Measurements from ENCODE around the gene ZFAND3. TPM values are rescaled to one million over a fixed set of nuclear protein-coding genes. Genes with fewer than 3 reads are reported as not detected.

Gene ZFAND3
- total and polyA plus RNA-seq, 2 experiments from 2014 or later = 16.9 to 28.2 TPM

- Mint-ChIP-seq H3K4me3 (no peak overlapping the region), H3K36me3 (ENCODE audit: low read depth) (peaks cover 5% of the 10 kb centered on the region), H3K27me3 (ENCODE audit: insufficient read depth, low read depth, poor library complexity) (peaks cover 8% of the 10 kb centered on the region), H3K4me1 (peaks cover 42% of the 10 kb centered on the region), H3K9me3 (no peaks in the 10 kb centered on the region; the same call in 2 of the 3 replicates), H3K27ac (no peak overlapping the region)
- Histone ChIP-seq H3K27ac (ENCODE audit: low read depth) (no peak overlapping the region), H3K9me2 (ENCODE audit: insufficient read depth) (no peaks in the 10 kb centered on the region), H3K4me3 (no peak overlapping the region), H3K36me3 (ENCODE audit: insufficient read depth) (no peaks in the 10 kb centered on the region), H4K20me1 (replicated peaks; ENCODE audit: insufficient read depth) (no peaks in the 10 kb centered on the region; the same call in 1 of the 2 replicates), H3K4me1 (ENCODE audit: insufficient read depth) (peaks cover 42% of the 10 kb centered on the region), H3K79me2 (replicated peaks; ENCODE audit: insufficient read depth) (no peaks in the 10 kb centered on the region; the same call in 1 of the 2 replicates), H3F3A (replicated peaks; ENCODE audit: low read depth) (no peaks in the 10 kb centered on the region), H2AFZ (no peak overlapping the region), H3K27me3 (ENCODE audit: insufficient read depth) (no peaks in the 10 kb centered on the region), H3K4me2 (no peak overlapping the region)
- no peak for DNase-seq (ENCODE audit: low spot score)
- TF ChIP-seq CREB1 (CRISPR knock-in tag; IDR thresholded peaks at IDR 0.05; ENCODE audit: low read depth) = no peak
- no peak for TF ChIP-seq ZNF331 (CRISPR knock-in tag; IDR thresholded peaks at IDR 0.05; ENCODE audit: low read depth)
- no peak for TF ChIP-seq EZH2phosphoT487 (IDR thresholded peaks at IDR 0.05; ENCODE audit: unreplicated experiment)
- TF ChIP-seq CTCF (conservative IDR thresholded peaks at IDR 0.05; ENCODE audit: low read depth in 2 of 2) = no peak
- TF ChIP-seq JUNB (IDR thresholded peaks at IDR 0.05; ENCODE audit: unreplicated experiment) = no peak
- no peak for TF ChIP-seq REST (IDR thresholded peaks at IDR 0.05; ENCODE audit: unreplicated experiment)
- TF ChIP-seq STAT1 (IDR thresholded peaks at IDR 0.05; ENCODE audit: unreplicated experiment) = no peak
- no peak for TF ChIP-seq NANOG (IDR thresholded peaks at IDR 0.05; ENCODE audit: borderline replicate concordance)
- TF ChIP-seq ZNF462 (CRISPR knock-in tag; IDR thresholded peaks at IDR 0.05) = no peak
- no peak for TF ChIP-seq ETS1 (IDR thresholded peaks at IDR 0.05)
- no peak for TF ChIP-seq ZNF114 (CRISPR knock-in tag; IDR thresholded peaks at IDR 0.05)
- no peak for TF ChIP-seq POLR2AphosphoS5 (IDR thresholded peaks at IDR 0.05; ENCODE audit: low read depth)
- TF ChIP-seq EZH2 (IDR thresholded peaks at IDR 0.05; ENCODE audit: low read depth, unreplicated experiment) = no peak
- no peak for ATAC-seq
Observed at GRCh38 chr6:38054527-38055202, 235.1 kb downstream of the ZFAND3 start.

Measured in GM23338 (cell line).